GM12873 (cell line): Measurements from ENCODE around the gene IVD.

ENCODE experiments used
- TF ChIP-seq, protein P1 (sequence below): IDR thresholded peaks from 2 replicates; pipeline ENCODE4 v1.5.1; 2012; ENCODE audit warnings: low read depth, mild to moderate bottlenecking, moderate library complexity, low read length, control low read depth; ENCODE audit not compliant: insufficient read depth; ENCODE audit errors: missing control alignments

The IVD gene

DNA sequence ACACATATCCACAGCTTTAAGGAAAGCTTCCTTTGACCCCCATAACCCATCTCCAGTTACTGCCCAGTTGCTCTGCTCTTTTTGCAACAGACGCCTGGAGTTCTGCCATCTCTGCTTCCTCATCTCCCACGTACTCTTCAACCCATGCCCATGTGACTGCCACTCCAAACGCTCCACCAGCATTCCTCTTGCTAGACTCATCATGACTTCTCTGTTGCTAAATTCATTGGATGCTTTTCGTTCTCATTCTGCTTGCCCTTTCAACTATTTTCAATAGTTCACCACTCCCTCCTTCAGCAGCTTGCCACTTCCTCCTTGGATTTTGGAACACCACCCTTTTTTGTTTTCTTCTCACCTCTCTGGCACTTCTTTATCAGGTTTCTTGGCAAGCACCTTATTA lies 25.7 kb upstream of the IVD start:
- TF ChIP-seq, protein P1, sequence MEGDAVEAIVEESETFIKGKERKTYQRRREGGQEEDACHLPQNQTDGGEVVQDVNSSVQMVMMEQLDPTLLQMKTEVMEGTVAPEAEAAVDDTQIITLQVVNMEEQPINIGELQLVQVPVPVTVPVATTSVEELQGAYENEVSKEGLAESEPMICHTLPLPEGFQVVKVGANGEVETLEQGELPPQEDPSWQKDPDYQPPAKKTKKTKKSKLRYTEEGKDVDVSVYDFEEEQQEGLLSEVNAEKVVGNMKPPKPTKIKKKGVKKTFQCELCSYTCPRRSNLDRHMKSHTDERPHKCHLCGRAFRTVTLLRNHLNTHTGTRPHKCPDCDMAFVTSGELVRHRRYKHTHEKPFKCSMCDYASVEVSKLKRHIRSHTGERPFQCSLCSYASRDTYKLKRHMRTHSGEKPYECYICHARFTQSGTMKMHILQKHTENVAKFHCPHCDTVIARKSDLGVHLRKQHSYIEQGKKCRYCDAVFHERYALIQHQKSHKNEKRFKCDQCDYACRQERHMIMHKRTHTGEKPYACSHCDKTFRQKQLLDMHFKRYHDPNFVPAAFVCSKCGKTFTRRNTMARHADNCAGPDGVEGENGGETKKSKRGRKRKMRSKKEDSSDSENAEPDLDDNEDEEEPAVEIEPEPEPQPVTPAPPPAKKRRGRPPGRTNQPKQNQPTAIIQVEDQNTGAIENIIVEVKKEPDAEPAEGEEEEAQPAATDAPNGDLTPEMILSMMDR, result no peak

DNA sequence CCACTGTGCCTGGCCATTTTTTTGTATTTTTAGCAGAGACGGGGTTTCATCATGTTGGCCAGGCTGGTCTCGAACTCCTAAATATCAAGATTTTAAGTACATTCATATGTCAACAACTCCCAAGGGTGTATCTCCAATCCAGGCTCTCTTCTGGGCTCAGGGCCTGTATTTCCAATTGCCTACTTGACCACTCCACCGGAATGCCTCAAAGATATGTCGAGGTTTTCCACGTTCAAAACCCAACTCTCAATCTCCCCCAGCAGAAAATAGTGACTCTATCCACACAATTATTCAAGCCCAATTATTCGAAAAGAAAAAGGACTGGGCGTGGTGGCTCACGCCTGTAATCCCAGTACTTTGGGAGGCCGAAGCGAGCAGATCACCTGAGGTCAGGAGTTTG lies 25.0 kb upstream of the IVD start:
- TF ChIP-seq, protein P1, result no peak

DNA sequence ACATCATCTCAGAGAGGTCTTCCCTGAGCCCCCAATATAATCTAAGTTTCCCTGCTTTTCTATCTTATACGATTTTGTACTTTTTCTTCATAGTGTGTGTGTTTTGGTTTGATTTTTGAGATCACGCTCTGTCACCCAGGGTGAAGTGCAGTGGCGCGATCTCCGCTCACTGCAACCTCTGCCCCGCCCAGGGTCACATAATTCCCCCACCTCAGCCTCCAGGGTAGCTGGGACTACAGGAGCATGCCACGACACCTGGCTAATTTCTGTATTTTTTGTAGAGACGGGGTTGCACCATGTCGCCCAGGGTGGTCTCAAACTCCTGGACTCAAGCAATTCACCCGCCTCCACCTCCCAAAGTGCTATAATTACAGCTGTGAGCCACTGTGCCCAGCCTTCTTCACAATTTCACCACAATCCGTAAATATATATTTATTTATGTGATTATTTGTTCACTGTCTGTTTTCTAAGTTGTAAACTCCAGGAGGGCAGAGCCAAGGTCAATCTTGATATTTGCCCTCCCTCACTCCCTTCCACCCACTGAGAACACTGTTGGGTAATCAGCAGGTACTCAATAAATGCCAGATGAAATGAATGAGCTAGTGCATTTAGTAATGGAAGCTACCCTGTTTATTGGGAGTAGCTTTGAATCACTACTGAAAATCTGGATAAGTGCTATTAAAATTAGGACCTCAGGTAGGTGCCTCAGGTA lies 23.6 kb upstream of the IVD start:
- TF ChIP-seq, protein P1, result no peak

DNA sequence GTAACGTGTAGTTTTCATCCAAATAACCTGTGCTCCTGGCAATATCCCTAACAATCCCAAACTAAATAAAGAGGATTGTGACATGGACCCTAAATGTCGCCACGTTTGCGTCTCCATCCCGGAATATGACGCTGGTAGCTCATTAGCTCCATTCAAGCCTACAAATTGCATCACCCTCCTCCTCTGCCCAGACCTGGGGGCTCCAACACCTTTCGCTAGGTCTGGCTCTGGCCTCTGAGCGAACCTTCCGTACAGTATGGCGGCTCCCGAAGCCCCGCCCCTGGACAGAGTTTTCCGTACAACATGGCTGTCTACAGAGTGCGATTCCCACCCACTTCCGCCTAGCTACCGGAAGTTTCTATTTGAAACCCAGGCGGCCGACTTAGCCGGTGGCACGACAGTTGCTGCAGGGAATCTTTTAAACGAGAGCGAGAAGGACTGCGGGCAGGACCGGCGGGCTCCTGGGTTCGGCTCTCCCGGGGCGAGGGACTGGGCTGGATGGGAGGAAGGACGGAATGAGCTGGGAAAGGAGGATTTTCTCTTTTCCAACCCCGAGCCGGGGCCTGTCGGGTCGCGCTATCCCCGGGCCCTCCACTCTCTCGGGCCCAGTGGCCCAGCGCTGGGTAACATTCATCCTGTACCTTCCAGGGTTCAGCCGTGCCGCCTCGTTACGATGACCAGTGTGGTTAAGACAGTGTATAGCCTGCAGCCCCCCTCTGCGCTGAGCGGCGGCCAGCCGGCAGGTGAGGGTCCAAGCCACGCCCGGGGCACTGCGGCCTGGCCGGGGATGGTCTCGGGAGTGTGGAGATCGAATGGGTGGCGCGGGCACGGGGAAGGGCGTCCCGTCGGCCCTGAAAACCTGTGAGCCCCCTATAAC lies 22.8 kb upstream of the IVD start, which contains the start of gene KNSTRN:
Gene KNSTRN, plus strand, starts transcription at position 142 of the 877 bp plus-strand sequence. Its CDS starts 115 bp downstream, at position 257.
- TF ChIP-seq, protein P1, result no peak

DNA sequence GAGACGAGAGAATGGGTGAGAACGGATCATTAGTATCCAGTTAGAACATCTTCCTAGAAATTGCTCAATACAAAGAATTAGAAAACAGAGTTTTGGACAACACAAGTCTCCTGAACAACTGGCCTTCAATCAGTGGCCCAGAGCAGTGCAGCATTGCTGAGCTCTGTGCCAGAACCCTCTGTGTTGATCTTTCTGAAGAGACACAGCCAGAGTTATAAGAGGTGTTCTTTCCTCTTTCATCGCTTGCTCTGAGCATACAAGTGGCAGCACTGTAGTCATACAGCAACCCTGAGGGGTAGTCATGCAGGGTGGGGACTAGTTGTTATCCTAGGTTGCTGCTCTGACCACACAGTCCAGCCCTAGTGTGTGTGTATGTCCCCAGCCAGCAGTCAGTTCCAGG lies 19.1 kb upstream of the IVD start:
- TF ChIP-seq, protein P1, result no peak

DNA sequence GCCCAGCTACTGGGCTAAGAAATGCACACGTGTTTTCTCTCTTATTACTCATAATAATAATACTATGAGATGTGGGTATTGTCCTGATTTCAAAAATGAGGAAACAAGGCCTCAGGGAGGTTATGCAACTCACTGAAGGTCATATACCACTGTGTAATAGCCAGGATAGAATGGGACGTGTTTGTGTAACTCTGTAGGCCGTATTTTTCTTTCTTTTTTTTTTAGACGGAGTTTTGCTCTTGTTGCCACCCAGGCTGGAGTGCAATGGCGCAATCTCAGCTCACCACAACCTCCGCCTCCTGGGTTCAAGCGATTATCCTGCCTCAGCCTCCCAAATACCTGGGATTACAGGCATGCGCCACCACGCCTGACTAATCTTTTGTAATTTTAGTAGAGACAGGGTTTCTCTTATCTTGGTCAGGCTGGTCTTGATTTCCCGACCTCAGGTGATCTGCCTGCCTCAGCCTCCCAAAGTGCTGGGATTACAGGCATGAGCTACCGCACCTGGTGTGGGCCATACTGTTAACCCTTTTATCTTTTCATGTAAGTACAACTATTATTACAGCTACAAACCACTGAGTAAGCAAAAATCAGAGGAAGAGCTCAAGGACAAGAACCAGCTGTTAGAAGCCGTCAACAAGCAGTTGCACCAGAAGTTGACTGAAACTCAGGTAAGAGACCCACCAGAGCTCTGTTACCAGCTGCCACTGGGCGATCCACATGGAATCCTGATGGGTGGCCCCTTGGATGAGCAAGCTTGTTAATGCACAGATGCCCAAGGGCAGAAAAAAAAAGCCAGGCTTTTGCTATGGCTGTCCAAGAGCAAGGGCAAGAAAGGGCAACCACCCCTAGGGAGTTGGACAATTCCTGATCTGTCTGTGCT lies 16.4 kb upstream of the IVD start:
- TF ChIP-seq, protein P1, result no peak
